WTC11 (cell line): ENCODE data around the gene PSPC1.

Experiments used
- ATF1 ChIP-seq: sonication (generic); formaldehyde crosslinking; IDR thresholded peaks from 2 replicates; pipeline ENCODE4 v1.8.1; 2023; ENCODE audit warnings: mild to moderate bottlenecking, moderate library complexity, missing genetic modification reagents
- CREB1 ChIP-seq: sonication (generic); formaldehyde crosslinking; IDR thresholded peaks from 2 replicates; pipeline ENCODE4 v1.8.0; 2023; ENCODE audit warnings: mild to moderate bottlenecking, missing genetic modification reagents
- CTCF ChIP-seq: fragments of 200-600 bp; IDR thresholded peaks from 2 replicates; pipeline ENCODE4 v1.8.0; 2022; ENCODE audit warnings: antibody characterized with exemption
- KAT7 ChIP-seq: sonication (generic); formaldehyde crosslinking; IDR thresholded peaks from 2 replicates; pipeline ENCODE4 v1.8.1; 2023; ENCODE audit warnings: missing genetic modification reagents, mild to moderate bottlenecking, borderline replicate concordance

- TF ChIP-seq CREB1 (CRISPR knock-in tag) (no peak), KAT7 (no peak), ATF1 (no peak), CTCF (no peak)
Observed at GRCh38 chr13:19805765-19806164, 23.0 kb upstream of the PSPC1 start.
